ENCODE data around the gene GPC1.

DNA sequence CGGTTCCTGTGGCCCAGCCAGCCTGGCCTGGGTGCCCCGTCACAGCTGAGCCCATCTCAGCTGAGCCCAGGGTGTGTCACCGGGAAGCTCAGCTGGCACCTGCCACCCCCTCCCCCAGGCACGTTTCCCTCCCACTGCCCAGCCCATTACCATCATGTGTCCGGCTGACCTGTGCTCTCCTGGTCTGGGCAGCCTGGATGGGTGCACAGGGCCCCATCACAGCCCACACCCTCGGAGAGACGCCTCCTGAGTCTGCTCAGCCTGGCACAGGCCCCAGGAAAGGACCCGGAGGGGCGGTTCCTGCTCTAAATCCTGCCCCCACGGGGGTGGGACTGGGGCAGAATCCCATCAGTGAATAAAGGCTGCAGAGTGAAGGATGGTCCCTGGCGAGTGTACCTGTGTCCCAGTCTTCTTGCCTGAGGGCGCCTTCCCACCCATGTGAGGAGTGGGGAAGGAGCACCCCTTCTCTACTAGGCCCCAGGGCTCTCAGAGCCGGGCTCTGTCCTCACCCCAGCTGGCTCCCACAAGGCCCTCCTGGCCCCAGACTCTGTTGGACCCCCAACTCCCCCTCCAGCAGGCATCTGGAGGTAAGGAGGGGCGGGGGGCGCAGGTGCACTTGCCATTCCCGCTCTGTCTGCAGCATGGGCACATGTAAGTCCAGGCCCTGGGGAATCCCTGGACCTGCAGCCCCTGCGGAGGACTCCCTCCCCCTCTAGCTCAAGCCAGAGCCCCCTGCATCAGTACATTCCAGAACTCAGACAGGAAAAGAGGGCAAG, 21.2 kb downstream of the GPC1 start:
- TF ChIP-seq ZNF274 (IDR thresholded peaks at IDR 0.05; ENCODE audit: low read depth, low read length): no peak
- no peak for TF ChIP-seq SUZ12 (IDR thresholded peaks at IDR 0.05; ENCODE audit: extremely low read depth, insufficient read depth, insufficient read length)
